Panc1 (cell line): ENCODE measurements around the gene ZFAND4.

ENCODE experiments used
- CTCF ChIP-seq: fragments of 450-650 bp; IDR thresholded peaks from 2 replicates; pipeline ENCODE4 v1.5.1; 2017; ENCODE audit warnings: mild to moderate bottlenecking
- TCF7L2 ChIP-seq: IDR thresholded peaks from 2 replicates; pipeline ENCODE4 v1.6.1; 2011; ENCODE audit warnings: mild to moderate bottlenecking, low read depth, low read length, inconsistent platforms
- TF ChIP-seq, protein P1 (sequence below), 2 experiments: IDR thresholded peaks; 2 replicates each; pipeline ENCODE4 v1.6.1; 2011 to 2012; ENCODE audit warnings: low read depth in 2 of 2, control low read depth in 1 of 2, low read length in 1 of 2, mild to moderate bottlenecking in 1 of 2, moderate library complexity in 1 of 2; ENCODE audit not compliant: insufficient read depth in 1 of 2

GRCh38 chr10:45581582-45582385 lies 90.8 kb downstream of the ZFAND4 start:
- TF ChIP-seq CTCF (no peak), TCF7L2 (no peak)
- TF ChIP-seq, protein P1, sequence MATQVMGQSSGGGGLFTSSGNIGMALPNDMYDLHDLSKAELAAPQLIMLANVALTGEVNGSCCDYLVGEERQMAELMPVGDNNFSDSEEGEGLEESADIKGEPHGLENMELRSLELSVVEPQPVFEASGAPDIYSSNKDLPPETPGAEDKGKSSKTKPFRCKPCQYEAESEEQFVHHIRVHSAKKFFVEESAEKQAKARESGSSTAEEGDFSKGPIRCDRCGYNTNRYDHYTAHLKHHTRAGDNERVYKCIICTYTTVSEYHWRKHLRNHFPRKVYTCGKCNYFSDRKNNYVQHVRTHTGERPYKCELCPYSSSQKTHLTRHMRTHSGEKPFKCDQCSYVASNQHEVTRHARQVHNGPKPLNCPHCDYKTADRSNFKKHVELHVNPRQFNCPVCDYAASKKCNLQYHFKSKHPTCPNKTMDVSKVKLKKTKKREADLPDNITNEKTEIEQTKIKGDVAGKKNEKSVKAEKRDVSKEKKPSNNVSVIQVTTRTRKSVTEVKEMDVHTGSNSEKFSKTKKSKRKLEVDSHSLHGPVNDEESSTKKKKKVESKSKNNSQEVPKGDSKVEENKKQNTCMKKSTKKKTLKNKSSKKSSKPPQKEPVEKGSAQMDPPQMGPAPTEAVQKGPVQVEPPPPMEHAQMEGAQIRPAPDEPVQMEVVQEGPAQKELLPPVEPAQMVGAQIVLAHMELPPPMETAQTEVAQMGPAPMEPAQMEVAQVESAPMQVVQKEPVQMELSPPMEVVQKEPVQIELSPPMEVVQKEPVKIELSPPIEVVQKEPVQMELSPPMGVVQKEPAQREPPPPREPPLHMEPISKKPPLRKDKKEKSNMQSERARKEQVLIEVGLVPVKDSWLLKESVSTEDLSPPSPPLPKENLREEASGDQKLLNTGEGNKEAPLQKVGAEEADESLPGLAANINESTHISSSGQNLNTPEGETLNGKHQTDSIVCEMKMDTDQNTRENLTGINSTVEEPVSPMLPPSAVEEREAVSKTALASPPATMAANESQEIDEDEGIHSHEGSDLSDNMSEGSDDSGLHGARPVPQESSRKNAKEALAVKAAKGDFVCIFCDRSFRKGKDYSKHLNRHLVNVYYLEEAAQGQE (IDR thresholded peaks at IDR 0.05; ENCODE audit: insufficient read depth in 1 of 2, low read depth in 2 of 2, low read length in 1 of 2) = no peak
